Calu3 (cell line): ENCODE data around the gene PTGES3L. TPM values are rescaled to one million over a fixed set of nuclear protein-coding genes. Genes with fewer than 3 reads are reported as not detected.
"Not testable (repeated sequence)": the region's sequence is repeated elsewhere in the genome, so short reads cannot be mapped to it uniquely, and the experiment has no call there.

Experiments
- BruUV-seq: library from RNA; stranded (reverse); fragments of 400-500 nt; replicated peaks from 2 replicates; lab custom pipeline; 2021; lab: Mats Ljungman, UMichigan
- CTCF ChIA-PET: fragments of 300-600 bp; sonication (Branson Sonifier 250); formaldehyde crosslinking; loops from one replicate; lab custom pipeline; 2022; ENCODE audit warnings: antibody characterized with exemption; lab: Charles Lee
- DNase-seq: peaks from one replicate; pipeline ENCODE4 v3.0.0; 2022
- H3K27ac Mint-ChIP-seq: one replicate; pipeline ENCODE4 v1.8.0; 2022; ENCODE audit warnings: mixed read lengths; ENCODE audit not compliant: unreplicated experiment
- H3K27me3 Mint-ChIP-seq: one replicate; pipeline ENCODE4 v1.8.0; 2022; ENCODE audit warnings: mixed read lengths; ENCODE audit not compliant: unreplicated experiment
- H3K36me3 Mint-ChIP-seq: one replicate; pipeline ENCODE4 v1.8.0; 2022; ENCODE audit warnings: mild to moderate bottlenecking, moderate library complexity, mixed read lengths; ENCODE audit not compliant: insufficient read depth, unreplicated experiment
- H3K4me1 Mint-ChIP-seq: one replicate; pipeline ENCODE4 v1.8.0; 2022; ENCODE audit warnings: mild to moderate bottlenecking, low read depth, mixed read lengths; ENCODE audit not compliant: unreplicated experiment
- H3K4me3 Mint-ChIP-seq: one replicate; pipeline ENCODE4 v1.8.0; 2022; ENCODE audit warnings: mild to moderate bottlenecking, low read depth, moderate library complexity, mixed read lengths; ENCODE audit not compliant: unreplicated experiment
- H3K9me3 Mint-ChIP-seq: one replicate; pipeline ENCODE4 v1.8.0; 2022; ENCODE audit warnings: low read depth, mixed read lengths; ENCODE audit not compliant: unreplicated experiment
- CTCF ChIP-seq: fragments of 200-600 bp; IDR thresholded peaks from one replicate; pipeline ENCODE4 v1.8.0; 2022; ENCODE audit warnings: antibody characterized with exemption; ENCODE audit not compliant: unreplicated experiment
- intact Hi-C: fragments of 100-400 bp; cut with micrococcal nuclease; formaldehyde crosslinking; loops from one replicate; pipeline ENCODE4 v1.10.0; 2022; ENCODE audit not compliant: unreplicated experiment
- total RNA-seq: library from RNA; stranded (reverse); gene quantifications from 2 replicates; pipeline ENCODE4 v1.2.3, GENCODE V29; 2022

Gene PTGES3L
- total RNA-seq, 1 experiment from 2014 or later = 2.1 TPM

GRCh38 chr17:42937712-42938596 is 41.9 kb downstream of the PTGES3L start:
- BruUV-seq = no TSS peak
- no peaks in the 10 kb centered on the region for H3K36me3 Mint-ChIP-seq
- TF ChIP-seq CTCF = peak; percentile 80
- intact Hi-C loops = loop anchor here (1.0 to 2.0 kb wide), 2 partner anchors 95 to 217 kb away; no protein-coding TSS in a partner anchor
- no peak overlapping the region for H3K4me3 Mint-ChIP-seq
- no peaks in the 10 kb centered on the region for H3K9me3 Mint-ChIP-seq
- H3K4me1 Mint-ChIP-seq = no peaks in the 10 kb centered on the region
- peak; percentile 69 for DNase-seq
- CTCF ChIA-PET = interaction anchor here (0.6 to 1.5 kb wide), 5 partner anchors 22 to 216 kb away, joined by 3 to 5 read pairs (median 3); no protein-coding TSS in a partner anchor
- H3K27me3 Mint-ChIP-seq = peaks cover 45% of the 10 kb centered on the region
- no peak overlapping the region for H3K27ac Mint-ChIP-seq

GRCh38 chr17:42929497-42929844 is 50.4 kb downstream of the PTGES3L start:
- peaks cover 10% of the 10 kb centered on the region for H3K4me1 Mint-ChIP-seq
- H3K27ac Mint-ChIP-seq = no peak overlapping the region
- no TSS peak for BruUV-seq
- intact Hi-C loops = loop anchor here (2.0 kb wide), 1 partner anchor 87 kb away; no protein-coding TSS in a partner anchor
- no peaks in the 10 kb centered on the region for H3K9me3 Mint-ChIP-seq
- CTCF ChIA-PET = interaction anchor here (0.8 to 3.2 kb wide), 10 partner anchors 9 to 199 kb away, joined by 3 to 22 read pairs (median 5); partner anchors contain the start of genes AOC2 and BECN1
- H3K4me3 Mint-ChIP-seq = no peak overlapping the region
- no peak for TF ChIP-seq CTCF
- H3K27me3 Mint-ChIP-seq = peaks cover 16% of the 10 kb centered on the region
- DNase-seq = no peak
- no peaks in the 10 kb centered on the region for H3K36me3 Mint-ChIP-seq

GRCh38 chr17:42928714-42929496 is 51.0 kb downstream of the PTGES3L start:
- DNase-seq = peak; percentile 62
- Mint-ChIP-seq H3K9me3 (no peaks in the 10 kb centered on the region), H3K36me3 (no peaks in the 10 kb centered on the region), H3K27ac (peak overlapping the region; percentile 24), H3K27me3 (peaks cover 10% of the 10 kb centered on the region), H3K4me1 (peaks cover 10% of the 10 kb centered on the region), H3K4me3 (no peak overlapping the region)
- CTCF ChIA-PET = interaction anchor here (0.5 to 3.2 kb wide), 12 partner anchors 8 to 201 kb away, joined by 3 to 22 read pairs (median 5); partner anchors contain the start of genes AOC2 and BECN1
- no TSS peak for BruUV-seq
- intact Hi-C loops = loop anchor here (2.0 kb wide), 1 partner anchor 86 kb away; no protein-coding TSS in a partner anchor
- TF ChIP-seq CTCF = peak; percentile 72

GRCh38 chr17:42924891-42925290 is 55.0 kb downstream of the PTGES3L start:
- CTCF ChIA-PET = no interaction called here
- no peak for TF ChIP-seq CTCF
- H3K4me1 Mint-ChIP-seq = peaks cover 10% of the 10 kb centered on the region
- no peaks in the 10 kb centered on the region for H3K9me3 Mint-ChIP-seq
- intact Hi-C loops = no loop called here
- BruUV-seq = no TSS peak
- H3K27me3 Mint-ChIP-seq = peaks cover 7% of the 10 kb centered on the region
- no peak overlapping the region for H3K4me3 Mint-ChIP-seq
- H3K36me3 Mint-ChIP-seq = no peaks in the 10 kb centered on the region
- no peak for DNase-seq
- H3K27ac Mint-ChIP-seq = no peak overlapping the region

- H3K27me3 Mint-ChIP-seq, H3K4me1 Mint-ChIP-seq, H3K36me3 Mint-ChIP-seq, DNase-seq, CTCF ChIA-PET, H3K4me3 Mint-ChIP-seq, H3K9me3 Mint-ChIP-seq, intact Hi-C loops, H3K27ac Mint-ChIP-seq, BruUV-seq: not testable (repeated sequence)
Measured at GRCh38 chr17:42923472-42923871, 56.4 kb downstream of the PTGES3L start.
